Transverse colon (tissue), 4 donors: ENCODE measurements around the gene KRTAP4-8.
"Not testable (repeated sequence)": the region's sequence is repeated elsewhere in the genome, so short reads cannot be mapped to it uniquely, and the experiment has no call there.

ENCODE experiments used
- EP300 ChIP-seq: sonication (generic); formaldehyde crosslinking; IDR thresholded peaks from one replicate; pipeline ENCODE4 v1.6.1; 2017; ENCODE audit warnings: antibody characterized with exemption, low read depth
- POLR2A ChIP-seq: fragments of 450-650 bp; IDR thresholded peaks from one replicate; pipeline ENCODE4 v1.6.1; 2016; ENCODE audit warnings: antibody characterized with exemption, mild to moderate bottlenecking, moderate library complexity
- POLR2AphosphoS5 ChIP-seq, 3 donors: sonication (generic); formaldehyde crosslinking; IDR thresholded peaks; one replicate each; pipeline ENCODE4 v1.6.1; 2016; ENCODE audit warnings: antibody characterized with exemption in 3 of 3
- TF ChIP-seq, protein P1 (sequence below), 5 experiments: fragments of 200-600 bp in 3 of 5; fragments of 450-650 bp in 2 of 5; sonication (generic) in 3 of 5; IDR thresholded peaks; 1 replicate in 2 of 5; 2 replicates in 3 of 5; pipeline ENCODE4 v1.5.1; 2016 to 2017; ENCODE audit warnings: antibody characterized with exemption in 5 of 5, inconsistent platforms in 3 of 5, mild to moderate bottlenecking in 2 of 5, moderate library complexity in 1 of 5

DNA sequence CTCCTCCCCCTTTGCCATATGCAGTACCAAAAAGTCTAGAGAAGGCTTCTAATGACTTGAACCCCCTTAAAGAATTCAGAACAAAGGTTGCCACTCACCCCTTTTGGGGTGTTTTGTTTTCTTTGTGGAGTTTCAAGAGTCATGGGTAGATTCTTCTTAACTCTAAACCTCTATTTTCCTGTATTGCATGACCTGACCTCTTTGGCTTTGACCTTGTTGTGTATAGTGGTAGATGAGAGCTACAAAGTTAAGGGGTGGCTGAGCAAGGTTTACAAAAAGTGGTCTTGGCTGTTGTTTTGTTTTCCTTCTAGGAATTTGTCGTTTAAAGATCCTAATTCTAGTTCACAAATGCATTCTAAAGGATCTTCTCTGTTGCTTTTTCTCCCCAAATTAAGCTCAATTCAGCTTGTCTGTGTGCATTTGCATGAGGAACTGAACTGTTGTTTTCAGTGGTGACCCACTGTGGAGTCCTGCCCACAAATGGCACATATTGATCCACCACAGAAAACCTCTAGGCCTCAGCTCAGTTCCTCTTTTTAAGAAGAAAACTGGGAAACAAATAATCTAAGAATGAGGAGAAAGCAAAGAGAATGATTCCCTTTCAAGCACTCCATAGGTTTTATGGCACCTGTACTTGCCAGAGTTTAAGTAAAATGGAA is 10.9 kb upstream of the KRTAP4-8 start:
- TF ChIP-seq, protein P1, sequence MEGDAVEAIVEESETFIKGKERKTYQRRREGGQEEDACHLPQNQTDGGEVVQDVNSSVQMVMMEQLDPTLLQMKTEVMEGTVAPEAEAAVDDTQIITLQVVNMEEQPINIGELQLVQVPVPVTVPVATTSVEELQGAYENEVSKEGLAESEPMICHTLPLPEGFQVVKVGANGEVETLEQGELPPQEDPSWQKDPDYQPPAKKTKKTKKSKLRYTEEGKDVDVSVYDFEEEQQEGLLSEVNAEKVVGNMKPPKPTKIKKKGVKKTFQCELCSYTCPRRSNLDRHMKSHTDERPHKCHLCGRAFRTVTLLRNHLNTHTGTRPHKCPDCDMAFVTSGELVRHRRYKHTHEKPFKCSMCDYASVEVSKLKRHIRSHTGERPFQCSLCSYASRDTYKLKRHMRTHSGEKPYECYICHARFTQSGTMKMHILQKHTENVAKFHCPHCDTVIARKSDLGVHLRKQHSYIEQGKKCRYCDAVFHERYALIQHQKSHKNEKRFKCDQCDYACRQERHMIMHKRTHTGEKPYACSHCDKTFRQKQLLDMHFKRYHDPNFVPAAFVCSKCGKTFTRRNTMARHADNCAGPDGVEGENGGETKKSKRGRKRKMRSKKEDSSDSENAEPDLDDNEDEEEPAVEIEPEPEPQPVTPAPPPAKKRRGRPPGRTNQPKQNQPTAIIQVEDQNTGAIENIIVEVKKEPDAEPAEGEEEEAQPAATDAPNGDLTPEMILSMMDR (IDR thresholded peaks at IDR 0.05), result not testable (repeated sequence)
- TF ChIP-seq POLR2A; EP300; POLR2AphosphoS5 (IDR thresholded peaks at IDR 0.05): not testable (repeated sequence)
